Stimulated activated CD4-positive, alpha-beta T cell treated with anti-CD3 and anti-CD28 coated beads, Interleukin-1b, Interleukin-23, amount 100 ng/mL, for 4 hours (primary cell): ENCODE results near the gene LACRT.
"Not testable (repeated sequence)": the region's sequence is repeated elsewhere in the genome, so short reads cannot be mapped to it uniquely, and the experiment has no call there.

Experiments
- DNase-seq, 2 donors: peaks; one replicate each; pipeline ENCODE4 v3.0.0-alpha.2; 2020; ENCODE audit warnings: low read depth in 2 of 2

The LACRT gene, protein sequence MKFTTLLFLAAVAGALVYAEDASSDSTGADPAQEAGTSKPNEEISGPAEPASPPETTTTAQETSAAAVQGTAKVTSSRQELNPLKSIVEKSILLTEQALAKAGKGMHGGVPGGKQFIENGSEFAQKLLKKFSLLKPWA

DNA sequence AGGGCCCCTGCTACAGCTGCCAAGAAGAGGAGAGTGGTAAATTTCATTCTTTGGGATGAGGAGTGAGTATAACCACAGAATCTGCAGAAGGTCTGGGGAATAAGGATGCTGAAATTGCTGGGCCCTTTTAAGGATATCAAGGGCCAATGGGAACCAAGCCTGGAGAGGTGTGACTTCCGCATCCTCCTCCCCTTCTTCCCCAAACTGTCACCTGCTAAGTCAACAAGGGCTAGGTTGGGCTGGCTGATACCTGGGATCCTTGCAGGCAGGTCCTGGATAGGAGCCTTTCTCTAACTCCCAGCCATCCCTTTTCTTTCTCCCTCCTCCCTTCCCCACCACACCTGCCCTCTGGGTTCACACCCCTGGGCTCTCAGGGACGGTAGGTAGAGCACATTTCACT, at the start of gene LACRT:
TSS of gene LACRT (minus strand) at position 101 of the 400 bp plus-strand sequence. CDS start at position 47, 54 bp downstream.
- no peak for DNase-seq

DNA sequence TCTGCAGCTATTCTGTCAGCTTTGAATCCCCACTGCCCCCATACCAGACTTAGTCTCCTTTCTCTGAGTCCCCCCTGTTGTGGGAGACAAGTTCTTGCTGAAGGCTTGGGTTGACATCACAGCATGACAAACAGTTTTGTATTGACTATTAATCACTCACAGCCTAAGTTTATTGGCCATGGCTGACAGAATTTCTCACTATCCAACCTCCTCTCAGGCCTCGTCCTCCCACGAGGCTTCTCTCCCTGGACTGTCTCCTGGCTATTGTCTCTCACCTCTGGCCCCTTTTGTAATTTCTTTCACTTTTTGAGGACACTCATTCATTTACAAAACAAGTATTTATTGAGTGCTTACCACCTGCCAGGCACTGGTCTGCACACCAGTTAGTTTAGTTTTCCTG, 48.7 kb upstream of the LACRT start:
- DNase-seq, result no peak

DNA sequence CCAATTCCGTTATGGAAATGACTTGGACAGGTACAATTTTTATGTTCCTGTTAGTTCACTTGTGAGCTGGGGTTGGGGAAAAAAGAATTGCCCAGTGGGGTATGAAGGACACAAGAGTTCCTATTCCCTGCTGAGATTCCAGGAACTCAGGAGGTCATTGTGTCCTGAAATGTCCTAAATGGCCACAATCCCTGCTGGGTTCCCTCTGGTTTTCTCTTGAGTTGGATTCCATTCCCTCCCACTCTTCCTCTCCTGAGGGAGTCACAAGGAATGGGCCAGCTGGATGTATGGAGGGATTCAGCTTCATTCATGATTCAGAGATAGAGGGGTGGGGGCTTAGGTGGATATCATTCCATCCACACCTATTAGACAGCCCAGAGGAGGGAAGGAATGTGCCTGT, 48.0 kb upstream of the LACRT start:
- no peak for DNase-seq

DNA sequence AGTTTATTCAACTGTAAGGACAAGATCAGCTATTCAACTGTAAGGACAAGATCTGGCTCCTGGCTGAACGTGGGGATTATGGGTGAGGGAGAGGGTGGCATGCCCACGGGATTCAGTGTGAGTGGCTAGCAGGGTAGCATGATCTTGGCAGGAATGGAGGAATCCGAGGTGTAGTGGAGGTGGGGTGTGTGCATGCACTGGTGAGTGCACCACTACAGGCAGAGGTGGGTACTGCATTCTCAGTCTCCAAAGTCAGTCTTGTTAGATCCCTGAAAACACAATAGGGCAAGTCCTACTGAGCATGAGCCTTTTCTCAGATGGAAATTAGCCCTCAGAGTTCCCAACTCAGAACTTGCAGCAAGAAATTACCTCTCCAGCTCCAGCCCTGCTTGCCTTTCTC, 45.7 kb upstream of the LACRT start:
- peak in 1 of 2 donors; percentile 7 for DNase-seq

DNA sequence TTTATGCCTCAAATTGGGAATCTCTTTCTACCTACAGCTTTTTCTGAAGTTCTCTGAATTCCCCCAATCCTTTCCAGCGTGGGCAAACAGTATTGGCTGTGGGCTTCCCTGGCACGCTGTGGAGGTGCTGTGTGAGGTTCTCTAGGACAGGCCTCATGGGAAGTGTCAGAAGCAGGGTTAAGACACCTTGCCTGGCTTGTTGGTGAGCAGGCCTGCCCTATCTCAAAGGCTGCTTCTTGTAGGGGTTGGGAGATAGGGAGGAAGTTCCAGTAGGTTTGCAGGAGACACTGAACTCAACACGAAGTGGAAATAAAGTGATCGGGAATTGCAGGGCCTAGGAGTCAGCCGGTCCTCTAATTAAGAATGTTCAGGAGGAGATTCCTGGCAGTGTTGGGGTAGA, 43.4 kb upstream of the LACRT start:
- DNase-seq, result no peak

DNA sequence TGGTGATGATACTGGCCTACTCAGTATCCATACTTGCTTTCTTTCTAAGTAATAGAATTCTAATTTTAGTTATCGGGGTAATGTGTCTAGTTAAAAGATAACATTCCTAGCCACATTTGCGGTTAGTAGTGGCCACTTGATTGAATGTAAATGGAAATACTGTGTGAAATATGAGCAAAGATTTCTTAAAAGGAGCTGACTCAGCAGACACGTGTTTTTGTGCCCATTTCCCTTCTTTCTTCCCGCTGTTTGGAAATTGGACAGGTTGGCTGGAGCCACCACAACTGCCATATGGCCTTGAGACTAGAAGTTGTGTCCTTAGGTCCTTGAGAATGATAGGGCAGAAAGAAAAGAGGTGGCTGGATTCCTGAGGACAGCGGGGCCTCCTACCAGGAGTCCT, 33.2 kb upstream of the LACRT start:
- DNase-seq, result no peak

DNA sequence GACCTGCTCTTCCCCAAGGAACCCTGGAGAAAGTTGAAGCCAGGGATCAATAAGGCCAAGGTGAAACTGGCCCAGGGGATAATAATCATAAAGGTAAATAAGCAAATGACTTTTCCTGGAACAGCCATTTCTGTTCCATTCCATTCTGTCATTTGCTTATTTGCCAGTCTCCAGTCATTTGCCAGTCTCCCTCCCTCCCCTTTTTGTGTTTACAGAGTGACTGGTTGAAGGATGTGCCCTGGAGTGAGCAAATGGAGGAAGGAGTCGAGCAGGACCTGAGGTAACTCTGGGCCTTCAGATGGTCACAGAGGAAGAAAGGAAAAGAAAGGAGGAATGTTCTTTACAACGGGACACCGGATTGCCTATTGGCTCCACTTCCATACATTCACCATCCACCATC, 31.3 kb upstream of the LACRT start:
- DNase-seq, result no peak

DNA sequence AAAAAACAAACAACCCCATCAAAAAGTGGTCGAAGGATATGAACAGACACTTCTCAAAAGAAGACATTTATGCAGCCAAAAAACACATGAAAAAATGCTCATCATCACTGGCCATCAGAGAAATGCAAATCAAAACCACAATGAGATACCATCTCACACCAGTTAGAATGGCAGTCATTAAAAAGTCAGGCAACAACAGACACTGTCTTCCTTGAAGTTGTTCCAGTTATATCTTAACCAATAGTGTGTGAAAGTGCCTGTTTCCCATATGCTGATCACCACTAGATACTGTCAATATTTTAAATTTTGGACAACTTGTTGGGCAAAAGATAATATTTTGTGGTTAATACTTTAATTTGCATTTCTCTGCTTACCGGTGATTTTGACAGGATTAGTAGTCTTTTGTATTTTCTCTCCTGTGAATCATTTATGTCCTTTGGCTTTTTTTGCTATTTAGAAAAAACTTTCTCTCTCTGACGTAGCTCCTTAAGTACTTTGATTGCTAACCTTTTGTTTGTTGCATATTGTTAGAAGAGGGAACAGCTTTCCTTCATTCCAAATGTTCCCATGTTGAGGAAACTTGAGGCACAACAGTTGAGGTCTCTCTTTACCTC, 30.4 kb upstream of the LACRT start:
- not testable (repeated sequence) for DNase-seq

DNA sequence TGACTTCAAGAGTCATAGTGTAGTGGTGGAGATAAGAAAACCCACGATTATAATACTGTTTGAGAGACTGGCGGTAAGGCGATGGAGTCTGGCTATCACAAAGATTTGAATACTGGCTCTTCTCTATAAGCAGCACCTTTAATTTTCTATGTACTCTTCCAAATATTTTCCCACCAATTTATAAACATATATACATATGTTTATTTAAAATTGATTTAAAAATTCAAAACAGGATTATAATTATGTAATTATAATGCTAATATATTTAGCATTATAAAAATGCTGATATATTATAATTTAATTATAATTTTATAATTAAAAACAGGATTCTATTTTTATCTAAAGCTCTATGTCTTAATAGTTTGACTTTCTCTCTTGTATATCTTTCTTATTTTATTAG, 28.9 kb upstream of the LACRT start:
- no peak for DNase-seq

DNA sequence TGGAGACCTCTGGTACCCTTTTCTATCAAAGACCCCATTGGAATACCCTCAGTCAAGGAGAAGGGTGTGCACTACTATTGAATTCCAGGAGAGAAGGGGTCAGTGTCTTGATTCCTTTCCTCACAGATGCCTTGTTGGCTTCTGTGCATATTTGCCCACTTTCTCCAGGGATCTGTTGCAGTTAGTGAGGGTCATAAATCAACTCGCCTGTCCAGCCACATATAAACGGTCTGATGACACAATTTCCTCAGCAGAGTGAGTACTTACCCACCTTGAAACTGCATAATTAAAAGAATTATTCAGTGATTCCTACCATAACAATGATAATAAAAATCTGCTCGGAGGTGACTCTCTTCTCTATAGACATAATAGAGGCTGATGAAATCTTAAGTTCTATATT, 27.3 kb upstream of the LACRT start:
- DNase-seq, result no peak

DNA sequence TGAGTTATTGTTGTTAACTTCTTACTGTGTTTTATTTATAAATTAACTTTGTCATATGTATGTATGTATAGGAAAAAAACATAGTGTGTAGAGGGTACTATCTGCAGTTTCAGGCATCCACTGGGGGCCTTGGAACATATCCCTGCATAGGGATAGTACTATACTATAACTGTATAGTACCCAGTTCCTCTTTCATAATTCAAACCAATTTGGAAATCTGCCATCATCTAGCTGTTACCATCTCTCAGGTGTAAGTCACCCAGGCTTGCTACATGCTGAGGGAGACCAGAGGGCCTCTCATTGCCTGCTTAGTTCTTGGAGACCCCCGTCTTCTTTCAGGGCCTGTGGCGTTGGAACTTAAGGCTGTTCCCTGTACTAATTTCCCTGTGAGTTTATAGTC, 26.4 kb upstream of the LACRT start:
- no peak for DNase-seq

DNA sequence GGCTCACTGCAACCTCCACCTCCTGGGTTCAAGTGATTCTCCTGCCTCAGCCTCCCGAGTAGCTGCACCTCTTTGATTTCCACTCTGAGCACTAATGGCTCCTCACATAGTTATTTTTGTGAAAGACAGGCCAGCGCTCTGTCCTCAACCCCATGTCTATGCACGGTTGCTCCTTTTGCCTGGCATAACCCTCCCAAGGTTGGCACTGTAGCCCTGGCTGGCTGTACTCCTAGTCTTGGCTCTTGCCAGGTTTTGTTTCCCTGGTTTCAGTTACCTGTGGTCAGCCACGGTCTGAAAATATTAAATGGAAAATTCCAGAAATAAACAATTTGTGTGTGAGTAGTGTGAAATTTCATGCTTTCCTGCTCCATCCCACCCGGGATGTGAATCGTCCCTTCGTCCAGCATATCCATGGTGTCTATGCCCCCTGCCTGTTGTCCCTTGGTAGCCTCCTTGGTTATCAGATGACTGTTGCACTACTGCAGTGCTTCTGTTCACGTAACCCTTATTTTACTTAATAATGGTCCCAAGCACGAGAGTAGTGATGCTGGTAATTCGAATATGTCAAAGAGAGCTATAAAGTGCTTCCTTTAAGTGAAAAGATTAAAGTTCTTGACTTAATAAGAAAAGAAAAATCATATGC, 25.7 kb upstream of the LACRT start:
- no peak for DNase-seq

DNA sequence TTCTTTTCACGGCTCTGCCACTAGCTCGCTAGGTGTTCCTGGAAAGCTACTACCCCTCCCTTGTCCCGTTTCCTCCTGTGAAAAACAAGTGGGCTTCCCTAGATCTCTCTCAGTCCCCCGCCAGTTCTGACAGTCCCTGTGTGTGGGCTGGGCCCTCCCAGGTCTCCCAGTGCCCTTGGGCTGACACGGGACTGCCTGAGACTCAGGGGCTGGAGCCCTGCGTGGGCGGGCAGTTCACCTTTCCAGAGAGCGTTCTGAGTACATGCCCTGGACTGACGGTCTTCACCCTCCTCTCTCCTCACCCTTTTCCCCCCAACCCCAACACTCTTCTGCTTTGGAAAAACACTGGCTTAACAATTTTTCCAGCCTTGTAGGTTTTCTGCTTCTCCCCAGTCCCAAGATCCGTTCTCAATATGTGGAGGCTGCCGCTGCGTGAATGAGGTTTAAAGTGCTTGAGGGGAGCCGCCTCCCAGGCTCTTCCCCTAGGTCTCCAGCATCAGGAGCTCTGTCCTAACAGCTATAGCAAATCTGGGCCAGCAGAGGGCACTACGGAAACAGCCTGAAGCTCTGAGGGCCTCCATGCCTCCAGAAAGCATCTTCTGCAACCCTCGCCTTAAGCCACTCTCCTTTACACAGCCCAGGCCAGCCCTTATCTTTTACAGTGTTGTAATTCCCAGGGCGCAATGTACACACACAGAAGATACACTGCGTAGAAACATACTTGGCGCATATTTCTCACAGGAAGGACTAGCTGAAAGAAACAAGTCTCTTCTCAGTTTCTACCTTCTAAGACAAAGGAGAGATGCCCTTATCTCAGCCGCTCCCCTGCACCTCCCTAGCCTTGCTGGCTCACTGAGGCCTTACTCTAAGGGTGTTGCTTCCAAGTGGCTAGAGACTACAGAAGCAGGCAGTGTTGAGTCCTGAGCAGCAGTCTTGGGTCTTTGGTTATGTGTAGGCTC, 23.9 kb upstream of the LACRT start:
- peak in 1 of 2 donors; percentile 33 for DNase-seq

DNA sequence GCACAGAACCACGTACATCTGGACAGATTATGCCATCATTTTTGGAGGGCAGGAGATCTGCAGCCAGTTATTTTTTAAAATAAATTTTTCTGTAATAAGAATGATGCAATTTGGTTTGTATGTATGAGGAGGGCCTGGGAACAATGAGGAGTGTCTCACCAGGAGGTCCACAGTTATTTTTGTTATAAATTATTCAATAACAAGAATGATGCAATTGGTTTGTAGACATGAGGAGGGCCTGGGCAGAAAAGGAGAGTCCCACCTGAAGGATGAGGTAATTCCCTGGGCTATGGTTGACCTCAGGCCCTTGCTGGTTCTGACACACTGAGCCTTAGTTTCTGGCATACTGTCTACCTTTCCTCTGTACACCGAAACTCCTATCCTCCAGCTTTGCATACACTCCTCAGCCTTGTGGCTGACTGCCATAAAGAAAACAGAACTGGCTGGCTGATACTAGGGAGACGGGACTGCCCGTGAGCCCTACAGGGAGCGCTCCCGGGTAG, 22.5 kb upstream of the LACRT start:
- no peak for DNase-seq

DNA sequence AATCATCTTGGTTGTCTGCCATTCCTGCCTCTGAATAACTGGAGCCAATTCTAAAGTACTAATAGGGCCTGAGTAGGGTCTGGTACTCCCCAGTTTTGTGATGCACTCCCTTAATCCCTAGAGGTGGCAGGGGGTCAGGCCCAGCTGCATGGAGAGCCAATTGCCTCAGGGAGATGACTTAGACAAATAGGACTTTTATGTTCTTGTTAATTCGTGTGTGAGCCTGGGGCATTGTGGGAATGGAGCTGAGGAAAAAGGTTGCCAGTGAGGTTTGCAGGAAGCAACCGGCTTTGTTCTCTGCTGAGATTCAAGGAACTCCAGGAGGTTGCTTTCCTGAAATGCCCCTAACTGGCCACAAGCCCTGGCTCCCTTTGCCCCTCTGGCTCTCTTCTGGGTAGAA, 20.2 kb upstream of the LACRT start:
- DNase-seq, result no peak

DNA sequence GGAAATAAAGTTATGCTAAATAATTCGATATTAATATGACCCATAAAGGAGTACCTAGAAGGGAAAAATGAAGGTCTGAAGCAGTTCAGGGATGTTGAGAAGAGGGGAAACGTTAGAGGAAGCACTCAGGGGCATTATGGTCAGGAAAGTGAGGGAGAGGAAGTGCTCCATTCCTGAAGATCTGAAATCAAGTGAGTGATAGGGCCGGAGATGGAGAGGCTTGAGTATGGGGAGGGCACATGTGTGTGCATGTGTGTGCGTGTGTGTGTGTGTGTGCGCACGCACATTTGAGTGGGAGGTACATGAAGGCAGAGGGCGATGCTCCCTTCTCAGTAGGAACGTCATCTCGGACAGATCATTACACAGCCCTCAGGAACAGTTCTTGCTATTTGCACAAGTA, 18.3 kb upstream of the LACRT start:
- no peak for DNase-seq

DNA sequence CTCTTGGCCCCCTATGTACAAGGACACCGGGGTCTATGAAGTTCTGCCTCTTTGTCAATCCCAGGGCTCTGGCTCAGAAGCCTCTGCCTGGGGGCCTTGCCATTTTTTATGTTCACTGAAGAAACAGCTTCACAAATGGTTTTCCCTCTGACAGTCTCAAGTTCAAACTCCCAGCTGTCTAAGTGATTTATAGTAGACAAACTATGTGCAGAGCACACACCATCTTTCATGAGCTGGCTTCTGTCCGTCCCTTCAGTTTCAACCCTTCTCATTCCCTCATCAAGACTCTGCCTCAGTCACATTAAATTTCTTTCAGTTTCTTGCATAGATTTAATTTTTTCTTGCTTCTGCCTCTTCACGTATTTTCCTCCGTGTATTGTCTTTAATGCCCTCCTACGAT, 16.2 kb upstream of the LACRT start:
- DNase-seq, result no peak

DNA sequence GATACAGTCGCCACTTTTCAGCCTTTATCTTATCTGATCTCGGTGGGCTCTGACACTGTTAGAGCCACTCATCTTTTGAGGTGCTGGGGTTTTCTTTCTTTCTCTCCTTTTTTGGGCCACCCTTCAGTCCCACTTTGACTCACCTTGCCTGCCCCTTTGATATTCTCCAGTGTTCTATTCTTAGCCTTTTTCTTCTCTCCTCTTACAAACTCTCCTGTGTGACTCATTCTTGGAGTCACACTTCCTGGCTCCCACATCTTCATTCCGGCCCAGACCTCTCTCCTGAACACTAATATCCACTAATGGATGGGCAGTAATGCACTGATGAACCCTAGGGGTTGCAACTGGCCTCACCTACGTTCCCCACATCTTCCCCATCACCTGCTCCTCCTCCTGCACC, 15.7 kb upstream of the LACRT start:
- DNase-seq, result no peak

DNA sequence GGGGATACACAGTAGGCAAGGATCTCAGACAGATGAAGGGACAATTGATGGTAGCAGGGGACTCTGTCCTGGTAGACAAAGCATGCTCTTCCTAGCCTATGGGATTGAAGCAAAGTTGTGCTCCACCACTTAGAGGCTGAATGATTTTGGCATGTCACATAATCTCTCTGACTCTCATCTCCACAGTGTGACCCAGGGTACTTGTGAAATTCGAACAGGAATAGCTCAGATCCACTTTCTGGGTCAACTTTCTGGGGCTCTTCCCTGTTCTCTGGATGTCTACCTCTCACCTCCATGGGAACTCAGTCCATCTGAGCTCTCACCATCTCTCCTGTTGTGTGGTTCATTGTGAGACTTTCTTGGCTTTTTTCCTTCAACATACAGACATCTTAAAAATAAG, 15.1 kb upstream of the LACRT start:
- DNase-seq, result no peak

DNA sequence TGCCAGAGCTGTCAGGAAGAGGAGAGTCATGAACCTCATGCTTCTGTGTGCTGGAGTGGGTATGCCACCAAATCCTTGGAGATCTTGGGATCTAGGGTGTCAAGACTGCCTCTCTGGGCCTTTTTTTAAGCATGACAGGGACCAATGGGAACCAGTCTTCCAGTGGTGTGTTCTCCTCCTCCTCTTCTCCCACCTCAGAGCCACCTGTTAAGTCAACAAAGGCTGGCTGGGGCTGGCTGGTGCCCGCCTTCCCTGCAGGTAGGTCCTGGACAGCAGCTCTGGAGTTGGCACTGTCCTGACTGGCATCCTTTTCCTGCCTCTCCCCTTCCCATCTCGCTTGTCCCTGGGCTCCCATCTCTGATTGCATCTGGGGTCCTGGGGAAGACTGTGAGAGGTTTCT, 13.6 kb upstream of the LACRT start, which contains the start of gene DCD:
TSS of gene DCD (minus strand) at position 101 of the 400 bp plus-strand sequence. CDS start at position 39, 62 bp downstream.
- no peak for DNase-seq

DNA sequence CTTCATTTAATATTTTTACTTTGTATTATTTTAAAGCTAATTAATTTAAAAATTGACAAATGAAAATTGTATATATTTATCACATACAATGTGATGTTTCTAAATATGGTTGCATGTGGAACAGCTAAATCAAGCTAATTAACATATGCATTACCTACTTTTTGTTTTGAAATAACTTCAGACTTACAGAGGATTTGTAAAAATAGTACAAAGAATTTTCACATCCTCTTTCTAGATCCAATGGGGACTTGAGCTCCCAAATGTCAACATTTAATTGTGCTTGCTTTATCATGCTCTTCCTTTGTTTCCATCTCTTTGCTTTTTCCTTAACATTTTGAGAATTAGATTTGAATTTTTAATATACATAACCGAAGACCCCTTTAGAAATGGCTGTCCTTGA, 6.9 kb upstream of the LACRT start:
- no peak for DNase-seq

DNA sequence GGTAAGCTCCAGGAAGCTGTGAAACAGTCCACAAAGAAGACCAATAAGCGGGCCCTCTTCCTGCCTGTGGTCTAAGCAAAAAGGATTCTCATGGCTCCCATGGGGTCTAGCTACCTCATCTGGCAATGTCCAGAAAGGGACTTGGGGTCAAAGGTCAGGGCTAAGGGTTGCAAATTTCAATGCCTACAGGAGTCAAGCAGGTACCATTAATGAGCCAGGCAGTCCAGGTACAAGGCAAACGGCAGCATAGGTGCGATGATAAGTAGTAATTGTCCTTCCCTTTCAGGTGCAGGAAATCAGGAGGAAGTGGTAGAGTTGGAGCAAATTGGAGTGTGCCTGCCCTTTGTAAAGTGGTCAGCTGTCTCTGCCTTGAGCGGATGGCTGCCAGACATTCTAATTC, 6.4 kb upstream of the LACRT start:
- no peak for DNase-seq
